Loucy (cell line): Measurements from ENCODE around the gene KAT8.

Experiments used
- EZH2phosphoT487 ChIP-seq: fragments of 200-600 bp; IDR thresholded peaks from 2 replicates; pipeline ENCODE4 v1.6.1; 2018; ENCODE audit warnings: antibody characterized with exemption, mild to moderate bottlenecking, moderate library complexity, borderline replicate concordance
- TF ChIP-seq, protein P1 (sequence below): fragments of 200-600 bp; sonication (generic); conservative IDR thresholded peaks from 2 replicates; pipeline ENCODE4 v1.5.1; 2014; ENCODE audit warnings: mild to moderate bottlenecking, antibody characterized with exemption, low read length

- TF ChIP-seq EZH2phosphoT487 = no peak
- TF ChIP-seq, protein P1, sequence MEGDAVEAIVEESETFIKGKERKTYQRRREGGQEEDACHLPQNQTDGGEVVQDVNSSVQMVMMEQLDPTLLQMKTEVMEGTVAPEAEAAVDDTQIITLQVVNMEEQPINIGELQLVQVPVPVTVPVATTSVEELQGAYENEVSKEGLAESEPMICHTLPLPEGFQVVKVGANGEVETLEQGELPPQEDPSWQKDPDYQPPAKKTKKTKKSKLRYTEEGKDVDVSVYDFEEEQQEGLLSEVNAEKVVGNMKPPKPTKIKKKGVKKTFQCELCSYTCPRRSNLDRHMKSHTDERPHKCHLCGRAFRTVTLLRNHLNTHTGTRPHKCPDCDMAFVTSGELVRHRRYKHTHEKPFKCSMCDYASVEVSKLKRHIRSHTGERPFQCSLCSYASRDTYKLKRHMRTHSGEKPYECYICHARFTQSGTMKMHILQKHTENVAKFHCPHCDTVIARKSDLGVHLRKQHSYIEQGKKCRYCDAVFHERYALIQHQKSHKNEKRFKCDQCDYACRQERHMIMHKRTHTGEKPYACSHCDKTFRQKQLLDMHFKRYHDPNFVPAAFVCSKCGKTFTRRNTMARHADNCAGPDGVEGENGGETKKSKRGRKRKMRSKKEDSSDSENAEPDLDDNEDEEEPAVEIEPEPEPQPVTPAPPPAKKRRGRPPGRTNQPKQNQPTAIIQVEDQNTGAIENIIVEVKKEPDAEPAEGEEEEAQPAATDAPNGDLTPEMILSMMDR = no peak
These were observed 7.8 kb upstream of the KAT8 start for GRCh38 chr16:31109622-31110021.
